CD4-positive, alpha-beta T cell (primary cell): ENCODE results near the gene RBL1. TPM values are rescaled to one million over a fixed set of nuclear protein-coding genes. Genes with fewer than 3 reads are reported as not detected.

ENCODE experiments used
- ATAC-seq: fragments of 200-7000 bp; cut with Tn5 transposase; one replicate; pipeline ENCODE4 v1.10.0; 2022; ENCODE audit warnings: mild to moderate bottlenecking; ENCODE audit not compliant: poor library complexity
- CTCF ChIA-PET: fragments of 350-600 bp; sonication (Branson Sonifier 250); formaldehyde crosslinking; loops from one replicate; lab custom pipeline; 2021; ENCODE audit warnings: antibody characterized with exemption, inconsistent platforms; lab: Charles Lee
- POLR2A ChIA-PET: fragments of 350-600 bp; sonication (Branson Sonifier 250); formaldehyde crosslinking; loops from one replicate; lab custom pipeline; 2021; ENCODE audit warnings: antibody characterized with exemption, inconsistent platforms; lab: Charles Lee
- DNase-seq, 14 experiments: peaks; one replicate each; pipeline ENCODE4 v3.0.0-alpha.2; 2013 to 2020; ENCODE audit warnings: mixed read lengths in 2 of 14
- H3K27ac ChIP-seq, 2 donors: one replicate each; pipeline versions ENCODE4 v1.5.1 to v1.7.0; 2013; ENCODE audit warnings: low read length in 2 of 2, low read depth in 1 of 2, mild to moderate bottlenecking in 1 of 2
- H3K27me3 ChIP-seq, 2 experiments: 1 replicate in 1 of 2; 2 replicates in 1 of 2; pipeline versions ENCODE4 v1.6.1 to v1.7.0; 2013; ENCODE audit warnings: low read length in 2 of 2, control low read depth in 1 of 2, mild to moderate bottlenecking in 1 of 2, moderate library complexity in 1 of 2; ENCODE audit not compliant: insufficient read depth in 2 of 2, control insufficient read depth in 1 of 2
- H3K36me3 ChIP-seq: one replicate; pipeline ENCODE4 v1.6.1; 2013; ENCODE audit warnings: low read length, control low read depth; ENCODE audit not compliant: insufficient read depth
- H3K4me1 ChIP-seq: one replicate; pipeline ENCODE4 v1.6.1; 2013; ENCODE audit warnings: low read length, control low read depth; ENCODE audit not compliant: insufficient read depth
- H3K4me3 ChIP-seq: one replicate; pipeline ENCODE4 v1.5.1; 2013; ENCODE audit warnings: mild to moderate bottlenecking, low read length, moderate library complexity
- H3K9me3 ChIP-seq, 2 experiments: 1 replicate in 1 of 2; 2 replicates in 1 of 2; pipeline versions ENCODE4 v1.6.1 to v1.7.0; 2013; ENCODE audit warnings: low read length in 2 of 2, mild to moderate bottlenecking in 2 of 2, control low read depth in 1 of 2, moderate library complexity in 1 of 2; ENCODE audit not compliant: control insufficient read depth in 1 of 2, insufficient read depth in 1 of 2
- H3K27ac Mint-ChIP-seq: one replicate; pipeline ENCODE4 v1.8.0; 2020; ENCODE audit warnings: mixed read lengths
- H3K27me3 Mint-ChIP-seq: one replicate; pipeline ENCODE4 v1.8.0; 2021; ENCODE audit warnings: mixed read lengths
- H3K36me3 Mint-ChIP-seq: one replicate; pipeline ENCODE4 v1.8.0; 2021; ENCODE audit warnings: low read depth, mixed read lengths
- H3K4me1 Mint-ChIP-seq: one replicate; pipeline ENCODE4 v1.8.0; 2021; ENCODE audit warnings: low read depth, mixed read lengths
- H3K4me3 Mint-ChIP-seq: one replicate; pipeline ENCODE4 v1.8.0; 2020; ENCODE audit warnings: mild to moderate bottlenecking, mixed read lengths
- H3K9me3 Mint-ChIP-seq: one replicate; pipeline ENCODE4 v1.8.0; 2020; ENCODE audit warnings: mixed read lengths
- intact Hi-C, 2 experiments: fragments of 100-400 bp; cut with DNase I in 1 of 2; cut with micrococcal nuclease in 1 of 2; formaldehyde crosslinking; loops; one replicate each; pipeline versions ENCODE4 v1.15.1 to v1.9.0; 2023 to 2025; cut with DNase I, micrococcal nuclease
- total RNA-seq, 174 experiments: library from RNA in 2 of 174; stranded (reverse) in 2 of 174; gene quantifications; one replicate each; pipeline ENCODE4 v1.2.3 and lab custom pipeline; 2021 to 2026
- TF ChIP-seq, protein P1 (sequence below): fragments of 200-600 bp; IDR thresholded peaks from one replicate; pipeline ENCODE4 v1.8.0; 2022; ENCODE audit warnings: antibody characterized with exemption, mild to moderate bottlenecking

RBL1 gene
- total RNA-seq, 2 experiments from 2014 or later, result 37.4 to 39.1 TPM

DNA sequence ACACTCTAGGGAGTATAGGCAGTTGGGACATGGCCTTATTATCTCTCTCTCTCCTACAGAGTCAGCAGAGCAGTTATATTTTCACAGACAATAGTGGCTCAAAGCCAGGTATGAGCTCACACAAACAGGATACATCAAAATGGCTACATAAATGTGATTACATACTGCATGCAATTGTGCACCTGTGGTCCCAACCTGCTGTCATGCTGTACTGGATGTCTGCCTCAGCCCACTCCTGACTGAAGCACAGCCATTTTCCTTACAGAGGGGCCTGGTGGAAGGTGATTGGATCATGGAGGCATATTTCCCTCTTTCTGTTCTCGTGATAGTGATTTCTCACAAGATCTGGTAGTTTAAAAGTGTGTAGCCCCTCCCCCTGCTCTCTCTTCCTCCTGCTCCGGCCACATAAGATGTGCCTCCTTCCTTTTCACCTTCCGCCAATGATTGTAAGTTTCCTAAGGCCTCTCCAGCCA, 107.3 kb downstream of the RBL1 start:
- peaks cover 54% of the 10 kb centered on the region for H3K4me1 Mint-ChIP-seq
- TF ChIP-seq, protein P1, sequence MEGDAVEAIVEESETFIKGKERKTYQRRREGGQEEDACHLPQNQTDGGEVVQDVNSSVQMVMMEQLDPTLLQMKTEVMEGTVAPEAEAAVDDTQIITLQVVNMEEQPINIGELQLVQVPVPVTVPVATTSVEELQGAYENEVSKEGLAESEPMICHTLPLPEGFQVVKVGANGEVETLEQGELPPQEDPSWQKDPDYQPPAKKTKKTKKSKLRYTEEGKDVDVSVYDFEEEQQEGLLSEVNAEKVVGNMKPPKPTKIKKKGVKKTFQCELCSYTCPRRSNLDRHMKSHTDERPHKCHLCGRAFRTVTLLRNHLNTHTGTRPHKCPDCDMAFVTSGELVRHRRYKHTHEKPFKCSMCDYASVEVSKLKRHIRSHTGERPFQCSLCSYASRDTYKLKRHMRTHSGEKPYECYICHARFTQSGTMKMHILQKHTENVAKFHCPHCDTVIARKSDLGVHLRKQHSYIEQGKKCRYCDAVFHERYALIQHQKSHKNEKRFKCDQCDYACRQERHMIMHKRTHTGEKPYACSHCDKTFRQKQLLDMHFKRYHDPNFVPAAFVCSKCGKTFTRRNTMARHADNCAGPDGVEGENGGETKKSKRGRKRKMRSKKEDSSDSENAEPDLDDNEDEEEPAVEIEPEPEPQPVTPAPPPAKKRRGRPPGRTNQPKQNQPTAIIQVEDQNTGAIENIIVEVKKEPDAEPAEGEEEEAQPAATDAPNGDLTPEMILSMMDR, result no peak
- ATAC-seq, result peak; percentile 93
- peak overlapping the region; percentile 23 to 54 for H3K27ac ChIP-seq
- no peaks in the 10 kb centered on the region for H3K9me3 ChIP-seq
- H3K27me3 ChIP-seq, result no peaks in the 10 kb centered on the region
- DNase-seq, result peak in 11 of 14 experiments; percentile 9 to 64 (median 26)
- no peaks in the 10 kb centered on the region for H3K27me3 Mint-ChIP-seq
- intact Hi-C loops, result loop anchor here in 1 of 2 experiments (5.0 kb wide), 1 partner anchor 36 kb away; the partner anchor contains the start of gene SAMHD1
- H3K27ac Mint-ChIP-seq, result peak overlapping the region; percentile 88
- no peaks in the 10 kb centered on the region for H3K36me3 ChIP-seq
- H3K4me3 Mint-ChIP-seq, result peak overlapping the region; percentile 26
- peaks cover 7% of the 10 kb centered on the region for H3K9me3 Mint-ChIP-seq
- H3K4me3 ChIP-seq, result no peak overlapping the region
- CTCF ChIA-PET, result interaction anchor here (0.6 kb wide), 2 partner anchors 39 to 51 kb away, joined by 4 read pairs; no protein-coding TSS in a partner anchor
- POLR2A ChIA-PET, result interaction anchor here (0.7 to 1.6 kb wide), 5 partner anchors 14 to 107 kb away, joined by 3 to 10 read pairs (median 4); partner anchors contain the start of gene RBL1
- peaks cover 32% of the 10 kb centered on the region for H3K4me1 ChIP-seq
- peaks cover 18% of the 10 kb centered on the region for H3K36me3 Mint-ChIP-seq

GRCh38 chr20:36984257-36984638, 111.5 kb downstream of the RBL1 start:
- peaks cover 2% of the 10 kb centered on the region for H3K9me3 Mint-ChIP-seq
- H3K4me1 ChIP-seq, result peaks cover 26% of the 10 kb centered on the region
- peaks cover 6% of the 10 kb centered on the region for H3K36me3 Mint-ChIP-seq
- H3K27me3 Mint-ChIP-seq, result no peaks in the 10 kb centered on the region
- ChIA-PET CTCF (no interaction called here), POLR2A (interaction anchor here (1.5 kb wide), 1 partner anchor 10 kb away, joined by 7 read pairs; no protein-coding TSS in a partner anchor)
- H3K4me3 ChIP-seq, result no peak overlapping the region
- no peak overlapping the region for H3K4me3 Mint-ChIP-seq
- TF ChIP-seq, protein P1, result no peak
- H3K27me3 ChIP-seq, result no peaks in the 10 kb centered on the region
- H3K27ac ChIP-seq, result no peak overlapping the region
- H3K27ac Mint-ChIP-seq, result no peak overlapping the region
- intact Hi-C loops, result no loop called here
- H3K4me1 Mint-ChIP-seq, result peaks cover 28% of the 10 kb centered on the region
- DNase-seq (no peak), ATAC-seq (no peak)
- no peaks in the 10 kb centered on the region for H3K36me3 ChIP-seq
- no peaks in the 10 kb centered on the region for H3K9me3 ChIP-seq

GRCh38 chr20:36975099-36975818, 120.5 kb downstream of the RBL1 start:
- ATAC-seq (peak; percentile 83), DNase-seq (peak; percentile 32 to 89 (median 60))
- TF ChIP-seq, protein P1, result no peak
- H3K27me3 ChIP-seq, result no peaks in the 10 kb centered on the region
- peak overlapping the region; percentile 79 for H3K27ac Mint-ChIP-seq
- peaks cover 12% of the 10 kb centered on the region for H3K36me3 Mint-ChIP-seq
- no peaks in the 10 kb centered on the region for H3K27me3 Mint-ChIP-seq
- ChIA-PET POLR2A (interaction anchor here (0.6 to 1.8 kb wide), 25 partner anchors 9 to 121 kb away, joined by 3 to 18 read pairs (median 5); partner anchors contain the start of gene RBL1), CTCF (interaction anchor here (0.6 to 1.5 kb wide), 3 partner anchors 30 to 44 kb away, joined by 3 to 5 read pairs (median 4); no protein-coding TSS in a partner anchor)
- H3K9me3 Mint-ChIP-seq, result no peaks in the 10 kb centered on the region
- peaks cover 38% of the 10 kb centered on the region for H3K4me1 Mint-ChIP-seq
- H3K4me1 ChIP-seq, result peaks cover 51% of the 10 kb centered on the region
- no peaks in the 10 kb centered on the region for H3K9me3 ChIP-seq
- intact Hi-C loops, result loop anchor here in 1 of 2 experiments (1.0 to 2.0 kb wide), 2 partner anchors 8 to 24 kb away; partner anchors contain the start of gene SAMHD1
- peak overlapping the region; percentile 30 for H3K4me3 Mint-ChIP-seq
- H3K27ac ChIP-seq, result peak overlapping the region; percentile 56 to 59
- no peaks in the 10 kb centered on the region for H3K36me3 ChIP-seq
- peak overlapping the region; percentile 5 for H3K4me3 ChIP-seq
